GM12801 (cell line): ENCODE data around the gene SOX3.

Experiments used
- TF ChIP-seq, protein P1 (sequence below): IDR thresholded peaks from one replicate; pipeline ENCODE4 v1.5.1; 2011; ENCODE audit warnings: control low read depth; ENCODE audit not compliant: insufficient read length; ENCODE audit errors: extremely low read depth

Gene SOX3

DNA sequence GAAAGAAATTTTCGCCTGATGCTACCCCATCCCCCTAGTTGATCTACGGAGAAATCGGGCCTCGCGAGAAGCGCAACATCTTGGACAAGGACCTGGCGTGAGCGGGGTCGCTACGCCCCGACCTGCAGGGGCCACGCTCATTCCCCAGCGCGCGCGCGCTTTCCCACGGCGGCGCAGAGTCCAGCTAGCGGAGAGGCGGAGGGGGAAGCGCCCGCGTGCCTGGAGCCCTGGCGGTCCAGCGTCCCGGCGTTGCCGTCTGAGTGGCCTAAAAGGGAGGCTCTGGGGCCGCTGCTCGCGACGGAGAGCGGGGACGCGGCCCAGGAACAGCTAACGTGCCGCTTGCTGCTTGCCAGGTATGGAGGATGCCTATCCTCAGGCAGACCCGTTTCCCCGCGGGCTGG, 6.0 kb upstream of the SOX3 start:
- TF ChIP-seq, protein P1, sequence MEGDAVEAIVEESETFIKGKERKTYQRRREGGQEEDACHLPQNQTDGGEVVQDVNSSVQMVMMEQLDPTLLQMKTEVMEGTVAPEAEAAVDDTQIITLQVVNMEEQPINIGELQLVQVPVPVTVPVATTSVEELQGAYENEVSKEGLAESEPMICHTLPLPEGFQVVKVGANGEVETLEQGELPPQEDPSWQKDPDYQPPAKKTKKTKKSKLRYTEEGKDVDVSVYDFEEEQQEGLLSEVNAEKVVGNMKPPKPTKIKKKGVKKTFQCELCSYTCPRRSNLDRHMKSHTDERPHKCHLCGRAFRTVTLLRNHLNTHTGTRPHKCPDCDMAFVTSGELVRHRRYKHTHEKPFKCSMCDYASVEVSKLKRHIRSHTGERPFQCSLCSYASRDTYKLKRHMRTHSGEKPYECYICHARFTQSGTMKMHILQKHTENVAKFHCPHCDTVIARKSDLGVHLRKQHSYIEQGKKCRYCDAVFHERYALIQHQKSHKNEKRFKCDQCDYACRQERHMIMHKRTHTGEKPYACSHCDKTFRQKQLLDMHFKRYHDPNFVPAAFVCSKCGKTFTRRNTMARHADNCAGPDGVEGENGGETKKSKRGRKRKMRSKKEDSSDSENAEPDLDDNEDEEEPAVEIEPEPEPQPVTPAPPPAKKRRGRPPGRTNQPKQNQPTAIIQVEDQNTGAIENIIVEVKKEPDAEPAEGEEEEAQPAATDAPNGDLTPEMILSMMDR, result no peak

DNA sequence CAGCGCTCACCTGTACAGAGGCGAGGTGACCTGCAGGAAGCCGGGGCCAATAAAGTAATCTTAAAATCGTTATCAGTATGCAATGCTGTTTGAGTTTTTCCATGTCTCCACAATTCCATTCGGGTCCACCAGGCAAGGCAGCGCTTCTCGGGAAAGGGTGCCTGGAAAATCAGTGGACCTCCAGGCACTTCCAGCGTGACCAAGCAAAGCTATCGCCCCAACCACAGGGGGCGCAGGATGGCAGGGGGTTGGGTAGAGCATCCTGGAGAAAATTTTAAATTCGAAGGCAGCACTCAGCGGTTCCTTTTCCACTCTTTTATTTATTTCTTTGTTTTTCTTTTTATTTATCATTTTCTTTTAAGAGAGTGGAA, 5.4 kb upstream of the SOX3 start:
- TF ChIP-seq, protein P1, result no peak

GRCh38 chrX:140509468-140510305, 4.8 kb upstream of the SOX3 start:
- TF ChIP-seq, protein P1, result no peak

DNA sequence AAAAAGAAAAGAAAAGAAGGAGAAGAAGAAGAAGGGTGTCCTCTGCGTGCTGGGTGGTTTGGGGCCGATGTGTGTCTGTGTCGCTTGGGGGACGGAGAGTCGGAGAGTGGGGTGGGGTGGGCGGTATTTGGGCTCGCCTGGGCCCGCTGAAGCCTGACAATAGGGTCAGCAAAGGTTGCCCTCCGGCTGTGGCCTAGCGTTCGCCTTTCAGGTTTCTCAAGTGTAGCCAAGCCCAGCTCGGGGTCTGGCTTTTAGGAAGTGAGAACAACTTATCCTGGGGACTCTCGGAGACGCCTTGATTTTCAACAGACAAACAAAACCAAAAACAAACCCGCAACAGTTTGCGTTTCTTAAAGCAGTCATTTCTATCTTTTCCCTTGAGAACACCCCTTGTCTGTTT, 4.1 kb upstream of the SOX3 start:
- TF ChIP-seq, protein P1, result no peak

- TF ChIP-seq, protein P1, result no peak
Observed at GRCh38 chrX:140507982-140508305, 3.1 kb upstream of the SOX3 start.

GRCh38 chrX:140507223-140507981, 2.5 kb upstream of the SOX3 start:
- TF ChIP-seq, protein P1, result no peak

DNA sequence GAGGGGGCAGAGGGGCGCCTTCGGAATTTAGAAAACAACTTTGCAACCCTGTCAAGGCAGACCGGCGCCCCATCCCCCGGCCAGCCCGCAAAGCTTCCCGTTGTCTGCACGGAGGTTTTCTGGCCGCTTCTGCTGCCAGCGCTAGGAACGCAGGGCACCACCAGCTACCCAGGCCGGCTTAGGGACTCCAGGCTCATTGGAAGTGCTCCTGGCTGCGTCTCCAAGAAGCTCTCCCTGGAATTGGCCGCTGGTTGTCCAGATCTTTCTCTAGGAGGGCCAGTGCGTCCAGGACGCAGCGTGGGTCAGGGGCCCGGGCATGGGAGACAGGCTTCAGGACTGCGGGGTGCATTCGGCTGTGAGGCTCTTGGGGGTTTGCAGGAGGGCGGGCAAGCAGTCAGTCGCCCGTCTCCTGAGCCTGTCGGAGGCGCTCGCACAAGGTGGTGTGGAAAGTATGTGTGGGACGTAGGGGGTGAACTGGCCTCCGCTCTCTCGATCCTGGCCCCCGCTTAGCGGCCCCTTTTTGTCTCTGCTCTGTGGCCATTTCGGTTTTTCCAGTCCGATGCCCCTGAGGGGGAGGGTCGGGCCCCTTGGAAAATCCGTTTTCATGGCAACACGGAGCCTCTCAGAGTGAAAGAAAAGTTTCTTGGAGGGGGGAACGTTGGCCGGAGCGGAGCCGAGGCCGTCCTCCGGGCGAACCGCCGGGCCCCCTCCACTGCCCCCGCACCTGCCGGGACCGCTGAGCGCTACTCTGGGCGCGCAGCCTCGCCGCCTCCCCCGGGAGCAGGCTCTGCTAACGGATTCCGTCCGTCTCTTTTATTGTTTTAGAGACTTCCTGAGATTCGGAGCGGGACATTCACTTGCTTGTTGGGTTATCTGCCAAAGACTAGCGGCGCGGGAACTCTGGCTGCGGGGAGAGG, 810 bp upstream of the SOX3 start:
- TF ChIP-seq, protein P1, result no peak
